ENCODE data around the gene NATD1. TPM values are rescaled to one million over a fixed set of nuclear protein-coding genes. Genes with fewer than 3 reads are reported as not detected.
A peak's percentile ranks its signal among the peaks of the same experiment; 100 is the strongest.

The NATD1 gene
- total and polyA plus RNA-seq, 5 donors, result 8.1 to 15.7 (median 11.4) TPM

DNA sequence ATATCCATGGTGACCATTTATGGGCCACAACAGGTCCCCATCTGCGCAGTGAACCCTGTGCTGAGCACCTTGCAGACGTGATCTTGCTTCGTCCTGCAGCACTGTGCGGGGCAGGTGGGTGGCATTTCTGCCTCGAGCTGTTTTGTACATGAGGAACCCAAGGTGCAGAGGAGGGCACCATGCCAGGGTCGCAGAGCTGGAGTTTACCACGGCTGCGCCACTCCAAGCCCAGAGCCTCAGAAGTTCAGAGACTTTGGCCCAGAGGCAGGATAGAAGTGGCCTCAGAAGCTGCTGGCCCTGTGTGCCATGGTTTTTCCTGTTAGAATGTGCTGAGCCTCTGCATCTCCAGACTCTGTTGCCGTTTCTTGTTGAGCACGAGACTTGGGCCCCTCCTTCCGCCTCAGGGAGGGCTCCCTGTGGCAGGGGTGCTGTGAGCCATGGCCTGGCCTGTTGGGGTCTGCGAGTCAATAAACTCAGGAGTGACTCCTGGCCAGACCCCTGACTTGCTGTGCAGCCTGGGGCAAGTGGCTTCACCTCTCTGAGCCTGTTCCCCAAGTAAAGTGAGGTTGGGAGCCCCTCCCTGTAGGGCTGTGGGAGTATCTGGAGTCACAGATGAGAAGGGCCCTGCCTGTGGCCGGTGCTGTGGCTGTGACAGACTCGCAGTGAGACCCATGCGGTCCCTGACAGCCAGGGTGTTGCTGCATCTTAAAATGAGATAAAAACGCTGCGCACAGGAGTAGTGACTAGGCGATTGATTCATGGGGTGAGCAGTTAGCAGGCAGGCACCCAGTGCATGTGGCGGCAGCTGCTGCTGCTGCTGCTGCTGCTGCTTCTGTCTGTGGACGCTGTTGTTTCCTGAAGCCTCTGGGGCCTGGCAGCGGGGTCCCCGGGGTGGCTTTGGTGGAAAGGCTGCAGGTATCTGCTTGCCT, 43.2 kb upstream of the NATD1 start:
- Histone ChIP-seq H3K27me3 (ENCODE audit: control insufficient read depth, insufficient read depth) (no peaks in the 10 kb centered on the region), H3K9me3 (ENCODE audit: control insufficient read depth, low read length) (no peaks in the 10 kb centered on the region), H3K4me1 (ENCODE audit: control insufficient read depth, insufficient read depth, low read length) (peaks cover 3% of the 10 kb centered on the region), H3K27ac (ENCODE audit: low read length) (no peak overlapping the region), H3K4me3 (ENCODE audit: low read length) (no peak overlapping the region)
- DNase-seq (peak in 1 of 3 donors; percentile 78), ATAC-seq (peak in 1 of 2 donors; percentile 6)
- 66% methylated on average over 22 of the region's 22 CpGs for WGBS
- intact Hi-C loops (cut with DNase I), result no loop called here

- H3K27ac ChIP-seq (ENCODE audit: low read length), result peak overlapping the region; percentile 26
- no peak overlapping the region for H3K4me3 ChIP-seq (ENCODE audit: low read length)
- peak in 2 of 3 donors; percentile 82 to 83 for DNase-seq
- intact Hi-C loops (cut with DNase I), result no loop called here
- no peaks in the 10 kb centered on the region for H3K9me3 ChIP-seq (ENCODE audit: control insufficient read depth, low read length)
- WGBS, result 65% methylated on average over 19 of the region's 19 CpGs
- H3K27me3 ChIP-seq (ENCODE audit: control insufficient read depth, insufficient read depth), result no peaks in the 10 kb centered on the region
- H3K4me1 ChIP-seq (ENCODE audit: control insufficient read depth, insufficient read depth, low read length), result peaks cover 3% of the 10 kb centered on the region
- ATAC-seq, result peak; percentile 56 to 57
Measured at GRCh38 chr17:21295036-21295952, 42.1 kb upstream of the NATD1 start.

GRCh38 chr17:21294321-21295035, 41.3 kb upstream of the NATD1 start:
- peaks cover 3% of the 10 kb centered on the region for H3K4me1 ChIP-seq (ENCODE audit: control insufficient read depth, insufficient read depth, low read length)
- H3K27me3 ChIP-seq (ENCODE audit: control insufficient read depth, insufficient read depth), result no peaks in the 10 kb centered on the region
- DNase-seq (peak in 1 of 3 donors; percentile 33), ATAC-seq (no peak)
- no peak overlapping the region for H3K4me3 ChIP-seq (ENCODE audit: low read length)
- WGBS, result 62% methylated on average over 12 of the region's 12 CpGs
- H3K27ac ChIP-seq (ENCODE audit: low read length), result peak overlapping the region; percentile 26
- no peaks in the 10 kb centered on the region for H3K9me3 ChIP-seq (ENCODE audit: control insufficient read depth, low read length)
- intact Hi-C loops (cut with DNase I), result no loop called here

DNA sequence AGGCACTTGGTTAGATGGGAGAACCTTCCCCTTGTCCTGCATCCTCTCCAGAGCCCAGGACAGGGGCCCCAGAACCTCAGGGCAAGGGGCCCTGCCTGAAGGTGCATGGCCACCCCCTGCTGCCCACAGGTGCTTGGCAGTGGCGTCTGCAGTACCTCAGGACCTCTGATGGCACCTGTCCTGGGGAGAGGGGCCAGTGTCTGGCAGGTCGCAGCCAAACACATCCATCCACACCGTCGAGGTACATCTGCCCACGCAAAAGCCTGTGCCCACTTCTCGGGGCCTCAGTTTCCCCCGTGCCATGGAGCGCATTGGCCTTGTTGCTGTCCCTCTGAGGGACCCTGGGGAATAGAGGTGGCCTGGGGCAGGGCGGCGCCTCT, 40.6 kb upstream of the NATD1 start:
- peaks cover 3% of the 10 kb centered on the region for H3K4me1 ChIP-seq (ENCODE audit: control insufficient read depth, insufficient read depth, low read length)

GRCh38 chr17:21292867-21293830, 39.9 kb upstream of the NATD1 start:
- DNase-seq, result no peak
- Histone ChIP-seq H3K27ac (ENCODE audit: low read length) (no peak overlapping the region), H3K9me3 (ENCODE audit: control insufficient read depth, low read length) (no peaks in the 10 kb centered on the region), H3K4me1 (ENCODE audit: control insufficient read depth, insufficient read depth, low read length) (peaks cover 5% of the 10 kb centered on the region), H3K27me3 (ENCODE audit: control insufficient read depth, insufficient read depth) (no peaks in the 10 kb centered on the region), H3K4me3 (ENCODE audit: low read length) (no peak overlapping the region)
- WGBS, result 81% methylated on average over 20 of the region's 20 CpGs
- no peak for ATAC-seq
- intact Hi-C loops (cut with DNase I), result no loop called here

More for the DNA sequence above, 40.6 kb upstream of the NATD1 start:
- H3K9me3 ChIP-seq (ENCODE audit: control insufficient read depth, low read length), result no peaks in the 10 kb centered on the region
- 66% methylated on average over 10 of the region's 10 CpGs for WGBS
- no peak overlapping the region for H3K27ac ChIP-seq (ENCODE audit: low read length)
- no peak for DNase-seq
- no peak for ATAC-seq
- H3K27me3 ChIP-seq (ENCODE audit: control insufficient read depth, insufficient read depth), result no peaks in the 10 kb centered on the region
- no peak overlapping the region for H3K4me3 ChIP-seq (ENCODE audit: low read length)
- intact Hi-C loops (cut with DNase I), result no loop called here

DNA sequence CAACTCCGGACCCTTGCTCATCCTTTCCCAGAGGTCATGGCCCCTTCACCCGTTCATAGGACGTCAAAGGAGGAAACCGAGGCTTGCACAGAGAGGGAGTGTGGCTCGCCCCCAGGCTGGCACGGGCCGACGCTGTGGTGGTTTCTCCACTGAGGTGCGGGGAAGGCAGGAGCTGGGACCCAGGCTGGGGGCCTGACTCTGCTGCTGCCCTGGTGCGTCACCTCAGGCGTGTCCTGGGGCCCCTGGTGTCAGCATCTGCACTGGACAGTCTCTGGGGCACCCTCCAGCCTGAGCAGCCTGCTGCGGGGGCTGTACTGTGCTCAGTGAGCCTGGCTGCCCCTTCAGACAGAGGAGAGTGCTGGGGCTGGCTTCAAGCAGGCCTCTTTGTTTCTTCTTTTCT, 38.7 kb upstream of the NATD1 start:
- Histone ChIP-seq H3K4me1 (ENCODE audit: control insufficient read depth, insufficient read depth, low read length) (peaks cover 13% of the 10 kb centered on the region), H3K9me3 (ENCODE audit: control insufficient read depth, low read length) (no peaks in the 10 kb centered on the region), H3K4me3 (ENCODE audit: low read length) (no peak overlapping the region), H3K27ac (ENCODE audit: low read length) (no peak overlapping the region), H3K27me3 (ENCODE audit: control insufficient read depth, insufficient read depth) (no peaks in the 10 kb centered on the region)
- intact Hi-C loops (cut with DNase I), result no loop called here
- ATAC-seq, result no peak
- DNase-seq, result peak in 1 of 3 donors; percentile 67
- 63% methylated on average over 12 of the region's 12 CpGs for WGBS

- Histone ChIP-seq H3K9me3 (ENCODE audit: control insufficient read depth, low read length) (no peaks in the 10 kb centered on the region), H3K27ac (ENCODE audit: low read length) (no peak overlapping the region), H3K4me3 (ENCODE audit: low read length) (no peak overlapping the region), H3K4me1 (ENCODE audit: control insufficient read depth, insufficient read depth, low read length) (peaks cover 11% of the 10 kb centered on the region), H3K27me3 (ENCODE audit: control insufficient read depth, insufficient read depth) (no peaks in the 10 kb centered on the region)
- WGBS, result 63% methylated on average over 10 of the region's 10 CpGs
- intact Hi-C loops (cut with DNase I), result no loop called here
- DNase-seq, result no peak
- no peak for ATAC-seq
Measured at GRCh38 chr17:21291357-21291756, 38.1 kb upstream of the NATD1 start.

- WGBS, result 52% methylated on average over 18 of the region's 18 CpGs
- Histone ChIP-seq H3K4me3 (ENCODE audit: low read length) (no peak overlapping the region), H3K9me3 (ENCODE audit: control insufficient read depth, low read length) (no peaks in the 10 kb centered on the region), H3K4me1 (ENCODE audit: control insufficient read depth, insufficient read depth, low read length) (peaks cover 11% of the 10 kb centered on the region), H3K27me3 (ENCODE audit: control insufficient read depth, insufficient read depth) (no peaks in the 10 kb centered on the region), H3K27ac (ENCODE audit: low read length) (peak overlapping the region; percentile 78)
- intact Hi-C loops (cut with DNase I), result loop anchor here (10.0 kb wide), 2 partner anchors 165 to 225 kb away; partner anchors contain the start of gene DHRS7B (in 4 of the 4)
- DNase-seq (peak; percentile 80 to 92 (median 91)), ATAC-seq (peak; percentile 23 to 30)
Measured at GRCh38 chr17:21289902-21290571, 36.8 kb upstream of the NATD1 start.

DNA sequence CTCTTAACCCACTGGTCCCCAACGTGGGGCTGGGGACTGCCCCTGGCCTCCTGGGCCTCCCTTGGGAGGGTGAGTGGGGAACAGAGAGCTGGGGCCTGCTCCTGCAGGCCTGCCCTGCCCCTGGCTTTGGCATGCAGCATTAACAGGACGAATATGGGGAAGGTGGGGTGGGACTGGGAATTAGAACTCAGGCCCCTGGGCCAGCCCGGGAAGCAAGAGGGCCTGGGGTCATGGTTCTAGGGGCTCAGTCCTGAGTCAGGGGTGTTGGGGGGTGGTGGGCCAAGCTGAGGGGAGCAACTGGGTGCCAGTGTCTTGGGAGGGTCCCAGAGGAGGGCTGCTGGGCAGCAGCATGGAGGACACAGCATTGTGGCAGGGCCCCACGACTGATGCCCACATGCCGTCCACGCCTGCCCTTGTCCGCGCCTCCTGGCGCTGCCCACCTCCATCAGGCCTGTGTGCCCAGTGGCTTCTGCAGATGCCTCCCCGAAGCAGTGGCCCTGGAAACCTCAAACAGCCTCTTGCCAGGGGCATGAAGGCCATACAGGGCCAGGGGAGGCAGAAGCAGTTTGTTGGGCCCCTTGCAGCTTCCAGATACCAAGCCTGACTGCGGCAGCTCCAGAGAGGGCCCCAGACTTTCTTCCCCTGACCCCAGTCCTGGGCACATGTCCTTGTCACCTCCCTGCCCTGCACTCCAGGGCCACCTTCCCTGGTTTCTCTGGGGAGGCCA, 36.1 kb upstream of the NATD1 start:
- ATAC-seq (no peak), DNase-seq (no peak)
- peaks cover 11% of the 10 kb centered on the region for H3K4me1 ChIP-seq (ENCODE audit: control insufficient read depth, insufficient read depth, low read length)
- H3K9me3 ChIP-seq (ENCODE audit: control insufficient read depth, low read length), result no peaks in the 10 kb centered on the region
- 79% methylated on average over 11 of the region's 11 CpGs for WGBS
- H3K27ac ChIP-seq (ENCODE audit: low read length), result peak overlapping the region; percentile 78
- H3K4me3 ChIP-seq (ENCODE audit: low read length), result no peak overlapping the region
- intact Hi-C loops (cut with DNase I), result loop anchor here (10.0 kb wide), 2 partner anchors 165 to 225 kb away; partner anchors contain the start of gene DHRS7B (in 4 of the 4)
- H3K27me3 ChIP-seq (ENCODE audit: control insufficient read depth, insufficient read depth), result no peaks in the 10 kb centered on the region
